Fibroblast of the aortic adventitia (primary cell): ENCODE measurements around the gene THRB. TPM values are rescaled to one million over a fixed set of nuclear protein-coding genes. Genes with fewer than 3 reads are reported as not detected.

ENCODE experiments used
- DNase-seq: peaks from one replicate; pipeline ENCODE4 v3.0.0-alpha.2; 2010; ENCODE audit warnings: low read depth
- H3K4me3 ChIP-seq: 2 replicates; pipeline ENCODE4 v1.5.1; 2011; ENCODE audit warnings: low read depth, mild to moderate bottlenecking, control low read depth, low read length, moderate library complexity
- total RNA-seq: library from RNA; depleted of rRNA; stranded (reverse); fragments of >200 nt; gene quantifications from 2 replicates; pipeline ENCODE4 v1.2.3, GENCODE V29; 2012; ENCODE audit warnings: low replicate concordance
- TF ChIP-seq, protein P1 (sequence below): IDR thresholded peaks from 2 replicates; pipeline ENCODE4 v1.5.1; 2011; ENCODE audit warnings: mild to moderate bottlenecking, low read length, control low read depth, inconsistent platforms; ENCODE audit not compliant: insufficient read depth

The THRB gene
- total RNA-seq, 1 donor: 4.7 TPM

DNA sequence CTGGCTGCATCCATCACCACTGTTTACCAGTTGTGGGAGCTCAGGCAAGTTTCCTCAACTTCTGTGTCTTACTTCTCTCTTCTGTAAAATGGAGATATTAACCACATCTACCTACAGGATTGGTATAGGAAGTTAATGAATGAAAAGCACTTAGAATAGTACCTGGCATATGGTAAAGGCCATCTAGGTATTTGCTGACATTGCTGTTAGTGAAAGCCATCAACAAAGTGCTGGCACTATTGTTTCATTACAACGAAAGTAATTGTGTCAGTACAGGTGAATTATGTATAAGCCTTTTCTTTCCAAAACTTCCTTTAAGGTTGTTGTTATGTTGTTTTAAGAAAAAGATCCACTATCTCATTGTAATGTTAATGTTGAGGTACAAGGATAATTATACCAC, 352.5 kb downstream of the THRB start:
- TF ChIP-seq, protein P1, sequence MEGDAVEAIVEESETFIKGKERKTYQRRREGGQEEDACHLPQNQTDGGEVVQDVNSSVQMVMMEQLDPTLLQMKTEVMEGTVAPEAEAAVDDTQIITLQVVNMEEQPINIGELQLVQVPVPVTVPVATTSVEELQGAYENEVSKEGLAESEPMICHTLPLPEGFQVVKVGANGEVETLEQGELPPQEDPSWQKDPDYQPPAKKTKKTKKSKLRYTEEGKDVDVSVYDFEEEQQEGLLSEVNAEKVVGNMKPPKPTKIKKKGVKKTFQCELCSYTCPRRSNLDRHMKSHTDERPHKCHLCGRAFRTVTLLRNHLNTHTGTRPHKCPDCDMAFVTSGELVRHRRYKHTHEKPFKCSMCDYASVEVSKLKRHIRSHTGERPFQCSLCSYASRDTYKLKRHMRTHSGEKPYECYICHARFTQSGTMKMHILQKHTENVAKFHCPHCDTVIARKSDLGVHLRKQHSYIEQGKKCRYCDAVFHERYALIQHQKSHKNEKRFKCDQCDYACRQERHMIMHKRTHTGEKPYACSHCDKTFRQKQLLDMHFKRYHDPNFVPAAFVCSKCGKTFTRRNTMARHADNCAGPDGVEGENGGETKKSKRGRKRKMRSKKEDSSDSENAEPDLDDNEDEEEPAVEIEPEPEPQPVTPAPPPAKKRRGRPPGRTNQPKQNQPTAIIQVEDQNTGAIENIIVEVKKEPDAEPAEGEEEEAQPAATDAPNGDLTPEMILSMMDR: no peak
- DNase-seq: no peak
- H3K4me3 ChIP-seq: no peak overlapping the region

DNA sequence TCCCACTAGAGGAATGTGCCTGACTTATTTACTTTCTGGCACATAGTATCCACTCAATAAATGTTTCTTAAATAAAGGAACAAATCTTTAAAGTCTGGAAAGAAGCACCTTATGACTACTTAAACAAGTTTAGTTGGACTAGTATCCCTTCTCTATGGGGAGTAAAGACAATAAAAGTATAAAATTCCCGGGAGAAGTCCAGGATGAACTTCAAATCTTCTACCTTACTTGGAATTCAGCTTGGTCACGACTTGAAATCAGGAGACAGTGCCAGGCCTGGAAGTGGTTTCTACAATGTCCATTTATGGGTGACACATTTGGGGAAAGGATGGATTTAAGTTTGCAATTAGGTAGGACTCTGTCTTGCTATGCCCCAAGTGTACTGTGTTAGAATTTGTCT, 353.1 kb downstream of the THRB start:
- TF ChIP-seq, protein P1: no peak
- no peak for DNase-seq
- H3K4me3 ChIP-seq: no peak overlapping the region

DNA sequence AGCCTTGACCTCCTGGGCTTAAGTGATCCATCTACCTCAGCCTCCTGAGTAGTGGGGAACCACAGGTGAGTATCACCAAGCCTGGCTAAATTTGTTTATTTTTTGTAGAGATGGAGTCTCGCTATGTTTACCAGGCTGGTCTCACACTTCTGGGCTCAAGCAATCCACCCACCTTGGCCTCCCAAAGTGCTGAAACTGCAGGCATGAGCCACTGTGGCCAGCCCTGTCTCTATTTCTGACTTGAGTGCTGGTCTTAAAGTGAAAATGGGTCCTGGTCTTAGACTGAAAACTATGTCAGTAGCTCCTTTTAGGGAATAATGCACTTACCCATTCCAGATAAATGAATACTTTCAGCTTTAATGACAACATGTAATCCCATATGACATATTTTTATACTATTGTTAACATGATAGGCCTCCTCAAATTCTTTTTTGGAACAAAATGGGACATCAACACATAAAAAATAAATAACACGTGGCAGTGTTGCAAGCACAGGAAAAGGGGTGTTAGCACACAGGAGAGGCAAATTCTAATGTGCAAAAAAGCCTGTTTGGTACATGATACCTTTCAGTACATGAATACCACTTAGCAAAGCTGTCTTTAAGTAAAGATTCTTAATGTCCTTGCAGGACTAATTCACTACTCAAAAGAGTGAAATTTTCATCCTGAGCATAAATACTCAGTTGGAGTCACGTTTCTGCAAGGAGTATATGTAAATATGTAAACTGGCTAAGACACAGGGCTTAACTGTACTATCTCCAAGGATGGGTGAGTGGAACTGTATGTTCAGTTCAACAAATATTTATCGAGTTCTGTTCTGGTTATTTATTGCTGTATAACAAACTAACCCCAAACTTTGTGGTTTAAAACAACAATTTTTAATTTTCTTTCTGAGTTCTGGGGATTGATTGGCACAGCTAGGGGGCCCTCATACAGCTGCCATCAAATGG, 354.9 kb downstream of the THRB start:
- DNase-seq: no peak
- no peak overlapping the region for H3K4me3 ChIP-seq
- TF ChIP-seq, protein P1: no peak

DNA sequence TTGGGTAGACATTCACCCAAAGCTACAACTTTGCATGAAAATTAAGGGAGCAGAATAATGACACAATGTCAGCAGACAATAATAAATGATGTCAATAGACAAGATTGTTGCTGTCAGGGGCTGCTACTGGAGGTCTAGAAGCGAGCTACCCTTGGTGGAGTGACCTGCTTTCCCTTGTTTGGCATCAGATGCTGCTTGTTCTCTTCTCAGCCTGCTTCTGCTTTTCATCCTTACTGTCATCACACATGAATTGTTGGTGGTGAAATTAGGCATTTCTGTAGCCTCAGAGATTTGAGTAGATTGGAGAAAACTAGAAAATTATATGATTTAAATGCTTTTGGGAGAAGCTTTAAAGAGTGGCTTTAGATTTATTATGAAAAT, 355.8 kb downstream of the THRB start:
- TF ChIP-seq, protein P1: no peak
- DNase-seq: no peak
- H3K4me3 ChIP-seq: no peak overlapping the region

DNA sequence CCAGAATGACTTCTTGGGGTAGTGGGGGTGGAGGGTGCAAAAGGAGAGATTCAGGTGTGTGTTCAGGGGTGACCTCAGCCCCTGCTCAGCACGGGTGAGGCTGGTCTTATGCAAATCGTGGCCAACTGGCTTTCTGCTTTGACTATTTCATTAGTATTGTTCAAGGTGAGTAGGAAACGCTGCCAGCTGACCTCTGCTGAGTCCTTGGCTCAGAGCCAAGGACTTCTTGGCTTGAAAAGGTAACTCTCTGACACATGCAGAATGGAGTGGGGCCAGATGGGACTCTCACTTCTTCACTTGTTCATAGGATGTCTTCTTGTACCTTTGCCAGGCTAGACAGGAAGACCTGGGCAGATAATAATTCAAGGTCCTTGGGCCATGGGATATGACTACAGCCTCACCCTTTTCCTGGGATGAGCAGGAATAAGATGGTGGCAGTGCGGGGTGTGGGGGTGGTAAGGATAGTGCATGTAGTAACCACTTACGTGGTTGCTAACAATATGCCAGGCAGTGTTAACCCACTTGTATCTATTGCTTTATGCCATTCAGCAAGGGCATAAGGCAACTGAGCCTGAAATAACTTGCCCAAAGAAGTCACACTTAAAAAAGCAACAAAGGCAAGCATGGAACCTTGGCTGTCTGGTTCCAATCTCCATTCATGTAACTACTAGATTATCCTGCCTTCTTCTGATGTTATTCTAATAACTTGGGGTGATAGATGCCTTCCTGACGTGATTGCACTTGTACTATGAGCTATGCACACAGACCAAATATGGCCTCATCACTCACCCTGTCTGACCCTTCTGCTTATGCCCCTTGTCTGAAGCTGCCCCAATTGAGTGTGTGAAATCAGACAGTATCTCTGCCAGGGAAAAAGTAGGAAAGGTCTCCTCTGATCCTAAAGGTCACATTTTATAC, 356.4 kb downstream of the THRB start:
- DNase-seq: no peak
- TF ChIP-seq, protein P1: no peak
- no peak overlapping the region for H3K4me3 ChIP-seq

DNA sequence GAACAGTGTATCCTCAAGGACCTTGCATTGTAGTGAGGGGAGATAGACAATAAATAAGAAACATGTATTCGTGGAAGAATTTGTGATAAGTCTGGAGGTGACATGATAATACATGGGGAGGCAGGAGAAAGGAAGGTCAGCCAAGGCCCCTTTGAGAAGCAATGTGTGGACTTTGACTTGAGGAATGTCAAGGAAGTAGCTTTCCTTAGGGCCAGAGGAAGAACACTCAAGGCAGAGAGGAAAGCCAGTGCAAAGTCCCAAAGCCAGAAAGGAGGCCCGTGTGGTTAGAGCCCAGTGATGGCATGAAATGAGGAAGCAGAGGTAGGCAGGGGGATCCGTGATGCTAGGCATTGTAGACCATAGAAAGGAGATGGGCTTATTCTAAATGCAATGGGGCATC, 357.3 kb downstream of the THRB start:
- H3K4me3 ChIP-seq: no peak overlapping the region
- DNase-seq: no peak
- TF ChIP-seq, protein P1: no peak
